Measurements from ENCODE around the gene TTLL8.

- TF ChIP-seq CTCF (IDR thresholded peaks at IDR 0.05) (no peak), POLR2A (IDR thresholded peaks at IDR 0.05) (no peak)
Measured at GRCh38 chr22:50040717-50041116, 17.4 kb downstream of the TTLL8 start.

Data from lower leg skin (tissue), 3 donors.